ENCODE results near the gene NOL4L. TPM values are rescaled to one million over a fixed set of nuclear protein-coding genes. Genes with fewer than 3 reads are reported as not detected.

NOL4L gene
- total RNA-seq, 2 experiments from 2014 or later, result 26.1 to 27.4 TPM

- Mint-ChIP-seq H3K27ac (peak overlapping the region; percentile 46), H3K36me3 (ENCODE audit: low read depth) (peaks cover 48% of the 10 kb centered on the region)
- no peak for DNase-seq
These were observed 62.1 kb downstream of the NOL4L start for GRCh38 chr20:32522776-32523612.

GRCh38 chr20:32522526-32522775 lies 62.7 kb downstream of the NOL4L start:
- DNase-seq, result no peak
- Mint-ChIP-seq H3K9me3 (no peaks in the 10 kb centered on the region), H3K27ac (peak overlapping the region; percentile 46), H3K27me3 (no peaks in the 10 kb centered on the region), H3K4me1 (peaks cover 60% of the 10 kb centered on the region), H3K4me3 (no peak overlapping the region), H3K36me3 (ENCODE audit: low read depth) (peaks cover 44% of the 10 kb centered on the region)
- POLR2A ChIA-PET, result interaction anchor here (0.6 to 1.1 kb wide), 2 partner anchors 17 to 154 kb away, joined by 3 to 6 read pairs; no protein-coding TSS in a partner anchor
- CTCF ChIA-PET, result interaction anchor here (0.8 to 5.6 kb wide), 12 partner anchors 10 to 256 kb away, joined by 3 to 60 read pairs (median 4); no protein-coding TSS in a partner anchor

More at GRCh38 chr20:32522776-32523612, 62.1 kb downstream of the NOL4L start:
- POLR2A ChIA-PET, result interaction anchor here (0.6 to 1.1 kb wide), 3 partner anchors 16 to 154 kb away, joined by 3 to 6 read pairs (median 3); no protein-coding TSS in a partner anchor
- Mint-ChIP-seq H3K4me1 (peaks cover 65% of the 10 kb centered on the region), H3K27me3 (no peaks in the 10 kb centered on the region), H3K4me3 (no peak overlapping the region), H3K9me3 (no peaks in the 10 kb centered on the region)
- CTCF ChIA-PET, result interaction anchor here (0.6 to 5.6 kb wide), 11 partner anchors 9 to 255 kb away, joined by 3 to 60 read pairs (median 4); no protein-coding TSS in a partner anchor

- DNase-seq, result peak; percentile 68
- H3K4me1 Mint-ChIP-seq, result peaks cover 55% of the 10 kb centered on the region
- ChIA-PET POLR2A (interaction anchor here (1.1 kb wide), 1 partner anchor 18 kb away, joined by 6 read pairs; no protein-coding TSS in a partner anchor), CTCF (interaction anchor here (0.8 to 5.6 kb wide), 16 partner anchors 10 to 256 kb away, joined by 3 to 60 read pairs (median 4); no protein-coding TSS in a partner anchor)
- no peaks in the 10 kb centered on the region for H3K27me3 Mint-ChIP-seq
- H3K4me3 Mint-ChIP-seq, result no peak overlapping the region
- no peaks in the 10 kb centered on the region for H3K9me3 Mint-ChIP-seq
- H3K36me3 Mint-ChIP-seq (ENCODE audit: low read depth), result peaks cover 39% of the 10 kb centered on the region
- peak overlapping the region; percentile 46 for H3K27ac Mint-ChIP-seq
These were observed 63.2 kb downstream of the NOL4L start for GRCh38 chr20:32521780-32522525.

GRCh38 chr20:32520927-32521203 lies 64.3 kb downstream of the NOL4L start:
- Mint-ChIP-seq H3K4me3 (no peak overlapping the region), H3K4me1 (peaks cover 51% of the 10 kb centered on the region), H3K36me3 (ENCODE audit: low read depth) (peaks cover 38% of the 10 kb centered on the region), H3K27ac (peak overlapping the region; percentile 36), H3K27me3 (no peaks in the 10 kb centered on the region), H3K9me3 (no peaks in the 10 kb centered on the region)
- CTCF ChIA-PET, result interaction anchor here (0.5 to 5.6 kb wide), 10 partner anchors 12 to 776 kb away, joined by 3 to 60 read pairs (median 4); no protein-coding TSS in a partner anchor
- POLR2A ChIA-PET, result interaction anchor here (0.7 kb wide), 1 partner anchor 36 kb away, joined by 5 read pairs; no protein-coding TSS in a partner anchor
- no peak for DNase-seq

- no peaks in the 10 kb centered on the region for H3K27me3 Mint-ChIP-seq
- peaks cover 42% of the 10 kb centered on the region for H3K36me3 Mint-ChIP-seq (ENCODE audit: low read depth)
- H3K27ac Mint-ChIP-seq, result no peak overlapping the region
- CTCF ChIA-PET, result interaction anchor here (0.8 to 1.4 kb wide), 2 partner anchors 9 to 133 kb away, joined by 3 read pairs; no protein-coding TSS in a partner anchor
- POLR2A ChIA-PET, result no interaction called here
- H3K9me3 Mint-ChIP-seq, result no peaks in the 10 kb centered on the region
- H3K4me1 Mint-ChIP-seq, result peaks cover 48% of the 10 kb centered on the region
- no peak overlapping the region for H3K4me3 Mint-ChIP-seq
- no peak for DNase-seq
These were observed 65.8 kb downstream of the NOL4L start for GRCh38 chr20:32519381-32519730.

- no peak overlapping the region for H3K4me3 Mint-ChIP-seq
- no peak for DNase-seq
- no peaks in the 10 kb centered on the region for H3K27me3 Mint-ChIP-seq
- peaks cover 47% of the 10 kb centered on the region for H3K4me1 Mint-ChIP-seq
- CTCF ChIA-PET, result interaction anchor here (1.4 kb wide), 1 partner anchor 9 kb away, joined by 3 read pairs; no protein-coding TSS in a partner anchor
- H3K9me3 Mint-ChIP-seq, result no peaks in the 10 kb centered on the region
- H3K36me3 Mint-ChIP-seq (ENCODE audit: low read depth), result peaks cover 42% of the 10 kb centered on the region
- H3K27ac Mint-ChIP-seq, result no peak overlapping the region
- POLR2A ChIA-PET, result no interaction called here
These were observed 66.3 kb downstream of the NOL4L start for GRCh38 chr20:32518593-32519380.

GRCh38 chr20:32517914-32518592 lies 67.1 kb downstream of the NOL4L start:
- peaks cover 44% of the 10 kb centered on the region for H3K36me3 Mint-ChIP-seq (ENCODE audit: low read depth)
- ChIA-PET CTCF (interaction anchor here (1.0 kb wide), 1 partner anchor 135 kb away, joined by 3 read pairs; no protein-coding TSS in a partner anchor), POLR2A (no interaction called here)

GRCh38 chr20:32517518-32517873 lies 67.6 kb downstream of the NOL4L start:
- Mint-ChIP-seq H3K27ac (no peak overlapping the region), H3K9me3 (no peaks in the 10 kb centered on the region), H3K27me3 (no peaks in the 10 kb centered on the region), H3K4me3 (no peak overlapping the region), H3K4me1 (peaks cover 47% of the 10 kb centered on the region), H3K36me3 (ENCODE audit: low read depth) (peaks cover 48% of the 10 kb centered on the region)
- POLR2A ChIA-PET, result no interaction called here
- CTCF ChIA-PET, result interaction anchor here (1.0 kb wide), 1 partner anchor 135 kb away, joined by 3 read pairs; no protein-coding TSS in a partner anchor
- no peak for DNase-seq

More at GRCh38 chr20:32517914-32518592, 67.1 kb downstream of the NOL4L start:
- Mint-ChIP-seq H3K9me3 (no peaks in the 10 kb centered on the region), H3K4me3 (no peak overlapping the region), H3K4me1 (peaks cover 47% of the 10 kb centered on the region), H3K27me3 (no peaks in the 10 kb centered on the region), H3K27ac (no peak overlapping the region)
- no peak for DNase-seq

GRCh38 chr20:32516583-32517517 lies 68.3 kb downstream of the NOL4L start:
- Mint-ChIP-seq H3K36me3 (ENCODE audit: low read depth) (peaks cover 53% of the 10 kb centered on the region), H3K27me3 (no peaks in the 10 kb centered on the region), H3K4me1 (peaks cover 47% of the 10 kb centered on the region), H3K27ac (peak overlapping the region; percentile 25), H3K4me3 (no peak overlapping the region), H3K9me3 (no peaks in the 10 kb centered on the region)
- ChIA-PET POLR2A (no interaction called here), CTCF (interaction anchor here (1.0 to 2.1 kb wide), 4 partner anchors 12 to 262 kb away, joined by 3 to 6 read pairs (median 4); no protein-coding TSS in a partner anchor)
- DNase-seq, result no peak

- ChIA-PET CTCF (interaction anchor here (1.3 to 2.1 kb wide), 2 partner anchors 13 to 19 kb away, joined by 4 to 6 read pairs; no protein-coding TSS in a partner anchor), POLR2A (no interaction called here)
- Mint-ChIP-seq H3K4me3 (no peak overlapping the region), H3K36me3 (ENCODE audit: low read depth) (peaks cover 49% of the 10 kb centered on the region), H3K27ac (no peak overlapping the region), H3K27me3 (no peaks in the 10 kb centered on the region), H3K4me1 (peaks cover 52% of the 10 kb centered on the region), H3K9me3 (no peaks in the 10 kb centered on the region)
- no peak for DNase-seq
These were observed 69.5 kb downstream of the NOL4L start for GRCh38 chr20:32515631-32516101.

- CTCF ChIA-PET, result interaction anchor here (0.7 to 2.1 kb wide), 3 partner anchors 20 to 138 kb away, joined by 3 to 6 read pairs (median 3); no protein-coding TSS in a partner anchor
- Mint-ChIP-seq H3K27me3 (no peaks in the 10 kb centered on the region), H3K27ac (no peak overlapping the region), H3K36me3 (ENCODE audit: low read depth) (peaks cover 51% of the 10 kb centered on the region), H3K9me3 (no peaks in the 10 kb centered on the region), H3K4me3 (no peak overlapping the region), H3K4me1 (peaks cover 61% of the 10 kb centered on the region)
- no peak for DNase-seq
- POLR2A ChIA-PET, result no interaction called here
These were observed 70.4 kb downstream of the NOL4L start for GRCh38 chr20:32514760-32515159.

Measured in activated CD4-positive, alpha-beta T cell treated with anti-CD3 and anti-CD28 coated beads, Interleukin-2, amount 10 ng/mL, durations not matched to agents 7 days and 5 days (primary cell).